Adrenal gland (tissue), 12 donors: ENCODE data around the gene FOXN1. TPM values are rescaled to one million over a fixed set of nuclear protein-coding genes. Genes with fewer than 3 reads are reported as not detected.

ENCODE experiments used
- DNase-seq, 7 donors: peaks; one replicate each; pipeline ENCODE4 v3.0.0-alpha.2; 2019 to 2020
- H3K27ac ChIP-seq, 5 donors: fragments of 200-600 bp; sonication (generic) in 4 of 5; 1 replicate in 3 of 5; 2 replicates in 2 of 5; pipeline versions ENCODE4 v1.5.1 to v1.8.0; 2016 to 2020; ENCODE audit warnings: mild to moderate bottlenecking in 1 of 5
- H3K27me3 ChIP-seq: fragments of 200-600 bp; 2 replicates; pipeline ENCODE4 v1.8.0; 2021
- H3K36me3 ChIP-seq, 2 donors: fragments of 200-600 bp; replicated peaks in 1 of 2; 1 replicate in 1 of 2; 2 replicates in 1 of 2; pipeline versions ENCODE4 v1.5.1 to v1.8.0; 2018 to 2022
- H3K4me1 ChIP-seq, 2 donors: fragments of 200-600 bp; replicated peaks in 1 of 2; 1 replicate in 1 of 2; 2 replicates in 1 of 2; pipeline versions ENCODE4 v1.5.1 to v1.8.0; 2018 to 2021
- H3K4me3 ChIP-seq, 4 donors: fragments of 200-600 bp; sonication (generic) in 3 of 4; one replicate each; pipeline ENCODE4 v1.5.1; 2016 to 2018
- H3K9me3 ChIP-seq, 3 donors: fragments of 200-600 bp; sonication (generic) in 1 of 3; replicated peaks in 1 of 3; 1 replicate in 2 of 3; 2 replicates in 1 of 3; pipeline versions ENCODE4 v1.5.1 to v1.8.0; 2016 to 2021
- CTCF ChIP-seq, 6 experiments: fragments of 450-650 bp in 4 of 6; fragments of 200-600 bp in 2 of 6; sonication (generic) in 1 of 6; IDR thresholded peaks; 1 replicate in 5 of 6; 2 replicates in 1 of 6; pipeline versions ENCODE4 v1.5.1 to v1.8.0; 2016 to 2021; ENCODE audit warnings: antibody characterized with exemption in 6 of 6, mild to moderate bottlenecking in 2 of 6, moderate library complexity in 1 of 6
- POLR2A ChIP-seq, 2 donors: fragments of 450-650 bp; IDR thresholded peaks; one replicate each; pipeline ENCODE4 v1.6.1; 2017; ENCODE audit warnings: antibody characterized with exemption in 2 of 2, mild to moderate bottlenecking in 2 of 2, moderate library complexity in 1 of 2
- WGBS, 4 donors: extraction: QIAGEN DNeasy Blood & Tissue Kit in 2 of 4; methylation state at CpG; one replicate each; pipeline versions ENCODE4 v1.1.5 to v1.1.7; 2013 to 2017; 5-methylcytosine and 5-hydroxymethylcytosine counted together
- intact Hi-C, 2 donors: fragments of 100-400 bp; cut with DNase I; formaldehyde crosslinking; loops; one replicate each; pipeline versions ENCODE4 v1.14.1 to v1.15.0; 2022 to 2023
- polyA plus RNA-seq, 3 donors: library from polyadenylated mRNA; stranded (reverse); fragments of 200-250 nt in 2 of 3; fragments of 350-450 nt in 1 of 3; fragmentation: Illumina TruSeq in 1 of 3; extraction: RNeasy Lipid Tissue Mini Kit (QIAGEN cat#74804) in 1 of 3; gene quantifications; one replicate each; pipeline ENCODE4 v1.2.3, GENCODE V29; 2013 to 2014
- total RNA-seq, 9 donors: library from RNA; depleted of rRNA in 4 of 9; stranded (reverse); fragments of >200 nt in 4 of 9; fragments of 120-200 nt in 1 of 9; fragmentation: NEBNext Ultra II Directional in 1 of 9; extraction: Animal tissue kit (Norgen Biotek cat#: 25700) in 1 of 9; gene quantifications; one replicate each; pipeline versions ENCODE4 v1.1.0 to v1.2.4, GENCODE V29; 2013 to 2023
- donor health status: healthy with polysubstance abuse.
- donor health status: Bipolar disorder and iron deficiency.
- donor health status: DM: yes; HTN: yes; CAD: no.
- donor health status: DM: no; HTN: no; CAD: no.
- donor health status: DM: no; HTN: no; CAD: no.
- donor health status: DM: yes; HTN: yes; CAD: no.

Gene FOXN1
- total and polyA plus RNA-seq, 12 donors = 0.06 TPM; not detected in 11

GRCh38 chr17:28499684-28500357 is 6.3 kb upstream of the FOXN1 start:
- H3K27me3 ChIP-seq = peaks cover 7% of the 10 kb centered on the region
- intact Hi-C loops = loop anchor here in 1 of 2 donors (5.0 to 10.0 kb wide), 2 partner anchors 32 to 115 kb away; partner anchors contain the start of gene RSKR
- DNase-seq = no peak
- no peak overlapping the region for H3K4me3 ChIP-seq
- no peak for TF ChIP-seq POLR2A (IDR thresholded peaks at IDR 0.05)
- no peak for TF ChIP-seq CTCF (IDR thresholded peaks at IDR 0.05)
- 48 to 71% (median 67%) methylated on average over 4 to 9 of the region's 9 CpGs for WGBS, 4 donors
- no peak overlapping the region for H3K27ac ChIP-seq
- no peaks in the 10 kb centered on the region for H3K9me3 ChIP-seq
- H3K36me3 ChIP-seq = no peaks in the 10 kb centered on the region
- no peaks in the 10 kb centered on the region for H3K4me1 ChIP-seq

DNA sequence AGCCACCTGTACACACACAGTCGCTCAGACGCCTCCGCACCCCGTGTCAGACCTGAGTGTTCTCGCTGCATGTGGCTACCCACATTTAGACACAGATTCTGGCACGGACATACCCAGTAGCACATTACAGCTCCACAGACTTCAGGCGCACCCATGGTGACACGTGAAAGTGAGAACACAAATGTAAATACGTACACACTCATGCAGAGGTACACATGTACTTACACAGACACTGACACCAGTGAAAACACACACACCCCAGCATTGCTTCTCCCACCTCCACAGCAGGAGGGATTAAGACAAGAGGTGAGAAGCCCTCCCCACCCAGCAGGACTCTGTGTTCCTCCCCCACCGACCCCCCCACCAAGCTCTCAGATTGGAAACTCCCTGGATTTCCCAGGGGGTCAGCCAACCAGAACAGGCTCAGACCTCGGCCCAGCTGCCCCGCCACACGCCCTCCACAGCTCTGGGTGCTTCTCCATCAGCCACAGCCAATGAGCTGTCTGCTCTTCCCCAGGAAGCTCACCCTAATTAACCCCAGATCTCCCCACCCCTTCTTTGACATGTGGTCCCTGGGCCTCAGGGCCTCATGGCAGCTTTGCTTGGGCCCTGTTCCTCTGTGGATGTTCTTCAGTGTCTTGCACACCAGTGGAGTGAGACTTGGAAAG is 5.3 kb upstream of the FOXN1 start:
- no peak overlapping the region for H3K27ac ChIP-seq

GRCh38 chr17:28501421-28502284 is 4.5 kb upstream of the FOXN1 start:
- Histone ChIP-seq H3K36me3 (no peaks in the 10 kb centered on the region), H3K27ac (no peak overlapping the region), H3K4me1 (no peaks in the 10 kb centered on the region), H3K9me3 (no peaks in the 10 kb centered on the region), H3K4me3 (no peak overlapping the region), H3K27me3 (peaks cover 4% of the 10 kb centered on the region)
- no peak for TF ChIP-seq POLR2A (IDR thresholded peaks at IDR 0.05)
- no peak for TF ChIP-seq CTCF (IDR thresholded peaks at IDR 0.05)
- DNase-seq = no peak
- intact Hi-C loops = no loop called here
- 70 to 79% (median 75%) methylated on average over 3 of the region's 3 CpGs for WGBS, 4 donors

More for the DNA sequence above, 5.3 kb upstream of the FOXN1 start:
- 55 to 76% (median 70%) methylated on average over 4 to 13 of the region's 13 CpGs for WGBS, 4 donors
- Histone ChIP-seq H3K9me3 (no peaks in the 10 kb centered on the region), H3K36me3 (no peaks in the 10 kb centered on the region), H3K27me3 (peaks cover 5% of the 10 kb centered on the region), H3K4me3 (no peak overlapping the region), H3K4me1 (no peaks in the 10 kb centered on the region)
- intact Hi-C loops = no loop called here
- DNase-seq = no peak
- TF ChIP-seq CTCF (IDR thresholded peaks at IDR 0.05) (no peak), POLR2A (IDR thresholded peaks at IDR 0.05) (no peak)

DNA sequence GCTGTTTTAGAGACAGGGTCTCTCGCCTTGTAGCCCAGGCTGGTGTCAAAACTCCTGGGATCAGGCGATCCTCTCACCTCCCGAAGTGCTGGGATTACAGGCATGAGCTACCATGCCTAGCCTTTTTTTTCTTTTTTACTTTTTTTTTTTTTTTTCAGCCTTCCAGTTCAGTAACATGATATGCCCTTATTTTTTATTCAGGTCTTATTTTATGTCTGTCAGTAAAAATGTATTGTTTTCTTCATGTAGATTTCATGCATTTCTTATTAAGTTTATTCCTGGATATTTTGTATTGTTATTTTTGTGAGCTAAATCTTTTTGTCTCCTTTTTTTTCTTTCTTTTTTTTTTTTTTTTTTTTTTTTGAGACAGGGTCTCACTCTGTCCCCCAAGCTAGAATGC is 2.7 kb upstream of the FOXN1 start:
- TF ChIP-seq CTCF (IDR thresholded peaks at IDR 0.05) (no peak), POLR2A (IDR thresholded peaks at IDR 0.05) (no peak)
- intact Hi-C loops = no loop called here
- H3K4me1 ChIP-seq = no peaks in the 10 kb centered on the region
- WGBS, 4 donors = 60 to 74% (median 69%) methylated on average over 3 of the region's 3 CpGs
- no peak overlapping the region for H3K27ac ChIP-seq
- no peak for DNase-seq
- no peaks in the 10 kb centered on the region for H3K9me3 ChIP-seq
- peaks cover 19% of the 10 kb centered on the region for H3K27me3 ChIP-seq
- no peaks in the 10 kb centered on the region for H3K36me3 ChIP-seq
- no peak overlapping the region for H3K4me3 ChIP-seq
